Measurements from ENCODE around the gene SLFNL1.

SLFNL1 gene

DNA sequence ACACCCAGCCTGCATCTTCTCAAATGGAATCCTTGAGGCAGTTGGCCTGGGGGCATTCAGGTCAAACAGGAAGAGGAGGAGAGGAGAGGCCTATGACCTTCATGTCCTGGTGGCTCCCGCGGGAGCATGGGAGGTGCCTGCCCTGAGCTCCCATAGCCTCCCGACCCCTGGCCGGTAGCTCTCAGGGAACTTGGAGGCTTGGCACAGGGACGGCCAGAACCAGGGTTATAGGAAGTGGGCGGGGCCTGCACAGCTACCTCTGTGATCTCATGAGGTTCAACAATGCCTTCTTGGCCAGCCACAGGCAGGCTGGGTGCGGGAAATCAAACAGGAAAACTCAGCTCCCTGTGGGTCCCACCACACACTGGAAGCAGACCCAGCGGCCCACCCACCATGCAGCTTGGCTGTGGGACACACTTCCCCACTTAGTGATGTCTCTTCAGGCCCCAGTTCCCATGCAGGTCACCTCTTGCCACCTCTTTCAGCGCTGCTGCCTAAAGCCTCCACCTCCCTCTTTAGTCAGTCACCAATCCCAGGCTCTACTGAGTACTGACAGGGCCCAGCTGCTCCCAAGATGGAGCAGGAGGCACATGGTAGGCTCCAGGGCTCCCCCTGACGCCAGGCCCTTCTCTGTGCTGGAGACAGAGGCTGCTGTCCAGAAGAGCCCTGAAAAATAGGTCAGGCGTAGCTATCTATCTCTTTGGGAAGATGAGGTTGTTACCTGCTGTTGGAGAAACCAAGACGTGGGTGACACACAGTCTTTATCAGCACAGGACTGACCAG lies at the start of gene SLFNL1:
SLFNL1 (minus strand) TSS at position 200 of the 783 bp plus-strand sequence. CDS start 1,065 bp downstream, outside the sequence.
- no peaks in the 10 kb centered on the region for H3K27me3 Mint-ChIP-seq
- DNase-seq (ENCODE audit: low spot score in 2 of 2) = no peak
- peaks cover 23% of the 10 kb centered on the region for H3K36me3 Mint-ChIP-seq (ENCODE audit: insufficient read depth)
- peak within 1 kb of the TSS; percentile 90 for H3K27ac Mint-ChIP-seq (ENCODE audit: low read depth)
- no peak for ATAC-seq (replicated peaks; ENCODE audit: extremely low read depth, poor library complexity, severe bottlenecking)
- no peaks in the 10 kb centered on the region for H3K9me3 Mint-ChIP-seq
- peaks cover 13% of the 10 kb centered on the region for H3K4me1 Mint-ChIP-seq
- H3K4me3 Mint-ChIP-seq = no peak within 1 kb of the TSS

GRCh38 chr1:41056907-41057306 lies 35.4 kb upstream of the SLFNL1 start:
- DNase-seq (ENCODE audit: low spot score in 2 of 2) (no peak), ATAC-seq (replicated peaks; ENCODE audit: extremely low read depth, poor library complexity, severe bottlenecking) (no peak)
- no peak overlapping the region for H3K27ac Mint-ChIP-seq (ENCODE audit: low read depth)
- H3K36me3 Mint-ChIP-seq (ENCODE audit: insufficient read depth) = peaks cover 16% of the 10 kb centered on the region
- no peaks in the 10 kb centered on the region for H3K4me1 Mint-ChIP-seq
- no peaks in the 10 kb centered on the region for H3K9me3 Mint-ChIP-seq
- no peaks in the 10 kb centered on the region for H3K27me3 Mint-ChIP-seq
- no peak overlapping the region for H3K4me3 Mint-ChIP-seq

DNA sequence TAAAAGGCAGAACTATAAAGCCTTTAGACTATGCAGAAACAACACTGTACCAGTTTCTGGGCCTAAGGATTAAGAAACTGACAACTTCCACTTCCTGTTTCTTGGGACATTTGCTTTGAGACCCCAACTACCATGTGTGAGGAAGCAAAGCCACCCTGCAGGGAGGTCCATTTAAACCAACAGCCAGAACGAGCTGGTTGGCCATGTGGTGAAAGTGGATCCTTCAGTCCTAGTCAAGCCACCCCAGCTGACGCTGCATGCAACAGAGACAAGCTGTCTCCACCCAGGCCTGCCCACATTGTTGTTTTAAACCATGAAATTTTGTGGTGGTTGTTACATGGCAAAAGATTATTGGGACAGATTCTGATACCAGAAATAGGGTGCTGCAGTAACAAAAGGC lies 31.8 kb upstream of the SLFNL1 start:
- Mint-ChIP-seq H3K36me3 (ENCODE audit: insufficient read depth) (peaks cover 10% of the 10 kb centered on the region), H3K9me3 (no peaks in the 10 kb centered on the region), H3K27ac (ENCODE audit: low read depth) (no peak overlapping the region), H3K27me3 (no peaks in the 10 kb centered on the region), H3K4me3 (no peak overlapping the region), H3K4me1 (no peaks in the 10 kb centered on the region)
- DNase-seq (ENCODE audit: low spot score in 2 of 2) (no peak), ATAC-seq (replicated peaks; ENCODE audit: extremely low read depth, poor library complexity, severe bottlenecking) (no peak)

DNA sequence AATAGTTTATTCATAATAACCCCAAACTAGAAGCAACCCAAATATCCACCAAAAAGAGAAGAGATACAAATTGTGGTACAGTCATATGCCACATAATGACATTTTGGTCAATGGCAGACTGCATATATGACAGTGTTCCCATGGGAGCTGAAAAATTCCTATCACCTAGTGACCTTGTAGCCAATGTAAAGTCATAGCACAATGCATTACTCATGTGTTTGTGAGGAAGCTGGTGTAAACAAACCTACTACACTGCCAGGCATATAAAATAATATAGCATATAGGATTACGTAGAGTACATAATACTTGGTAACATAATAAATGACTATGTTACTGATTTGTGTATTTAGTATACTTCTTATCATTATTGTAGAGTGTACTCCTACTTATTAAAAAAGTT lies 29.5 kb upstream of the SLFNL1 start:
- no peaks in the 10 kb centered on the region for H3K27me3 Mint-ChIP-seq
- no peak overlapping the region for H3K27ac Mint-ChIP-seq (ENCODE audit: low read depth)
- ATAC-seq (replicated peaks; ENCODE audit: extremely low read depth, poor library complexity, severe bottlenecking) = no peak
- no peak overlapping the region for H3K4me3 Mint-ChIP-seq
- H3K36me3 Mint-ChIP-seq (ENCODE audit: insufficient read depth) = peaks cover 12% of the 10 kb centered on the region
- H3K9me3 Mint-ChIP-seq = no peaks in the 10 kb centered on the region
- H3K4me1 Mint-ChIP-seq = no peaks in the 10 kb centered on the region
- DNase-seq (ENCODE audit: low spot score in 2 of 2) = no peak

- peaks cover 5% of the 10 kb centered on the region for H3K36me3 Mint-ChIP-seq (ENCODE audit: insufficient read depth)
- no peaks in the 10 kb centered on the region for H3K9me3 Mint-ChIP-seq
- H3K4me3 Mint-ChIP-seq = no peak overlapping the region
- ATAC-seq (replicated peaks; ENCODE audit: extremely low read depth, poor library complexity, severe bottlenecking) (no peak), DNase-seq (ENCODE audit: low spot score in 2 of 2) (no peak)
- H3K27ac Mint-ChIP-seq (ENCODE audit: low read depth) = no peak overlapping the region
- no peaks in the 10 kb centered on the region for H3K4me1 Mint-ChIP-seq
- H3K27me3 Mint-ChIP-seq = no peaks in the 10 kb centered on the region
These were observed 27.0 kb upstream of the SLFNL1 start for GRCh38 chr1:41048540-41048939.

DNA sequence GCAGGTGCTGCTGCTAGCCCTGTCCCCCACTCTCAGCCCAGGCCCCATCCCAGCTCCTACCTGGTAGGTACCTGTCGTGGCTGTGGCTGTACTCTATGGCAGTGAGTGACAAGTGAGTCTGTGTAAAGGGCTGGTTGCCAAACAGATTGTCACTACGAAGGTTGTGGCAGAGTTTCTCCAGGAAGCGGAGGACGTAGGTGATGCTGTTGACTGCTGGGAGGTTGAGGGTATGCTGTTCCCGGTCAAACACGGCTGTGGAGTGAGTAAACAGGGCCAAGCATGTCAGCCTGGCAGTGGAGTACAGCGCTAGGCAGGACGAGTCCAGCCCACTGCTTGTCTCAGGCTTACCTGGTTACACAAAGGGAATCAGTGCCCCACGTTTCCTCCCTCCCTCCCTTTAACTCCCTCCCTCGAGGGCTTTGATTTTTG lies 24.8 kb upstream of the SLFNL1 start:
- ATAC-seq (replicated peaks; ENCODE audit: extremely low read depth, poor library complexity, severe bottlenecking) = no peak
- H3K9me3 Mint-ChIP-seq = no peaks in the 10 kb centered on the region
- no peaks in the 10 kb centered on the region for H3K4me1 Mint-ChIP-seq
- no peak overlapping the region for H3K4me3 Mint-ChIP-seq
- no peak overlapping the region for H3K27ac Mint-ChIP-seq (ENCODE audit: low read depth)
- DNase-seq (ENCODE audit: low spot score in 2 of 2) = no peak
- H3K36me3 Mint-ChIP-seq (ENCODE audit: insufficient read depth) = peaks cover 4% of the 10 kb centered on the region
- no peaks in the 10 kb centered on the region for H3K27me3 Mint-ChIP-seq

DNA sequence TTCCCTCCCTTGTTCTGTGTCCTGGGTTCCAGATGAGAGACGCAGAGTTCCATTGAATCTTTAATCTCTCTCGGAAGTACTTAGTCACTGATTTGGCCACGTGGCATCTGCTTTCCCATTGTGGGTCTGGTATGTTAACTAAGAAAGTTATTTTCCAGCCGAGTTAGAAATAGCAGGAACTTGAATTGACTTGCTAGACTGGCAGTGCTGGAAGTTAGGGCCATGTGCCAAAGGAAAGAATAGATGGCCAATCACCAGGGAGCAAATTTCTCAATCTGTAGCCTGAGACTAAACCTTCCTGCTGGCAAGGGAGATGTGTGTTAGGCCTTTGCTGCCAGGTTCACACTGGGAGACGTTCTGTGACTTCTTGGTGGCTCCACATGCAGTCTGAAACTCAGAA lies 24.2 kb upstream of the SLFNL1 start:
- H3K9me3 Mint-ChIP-seq = no peaks in the 10 kb centered on the region
- peaks cover 4% of the 10 kb centered on the region for H3K36me3 Mint-ChIP-seq (ENCODE audit: insufficient read depth)
- no peak overlapping the region for H3K27ac Mint-ChIP-seq (ENCODE audit: low read depth)
- H3K27me3 Mint-ChIP-seq = no peaks in the 10 kb centered on the region
- ATAC-seq (replicated peaks; ENCODE audit: extremely low read depth, poor library complexity, severe bottlenecking) = no peak
- H3K4me3 Mint-ChIP-seq = no peak overlapping the region
- DNase-seq (ENCODE audit: low spot score in 2 of 2) = no peak
- H3K4me1 Mint-ChIP-seq = no peaks in the 10 kb centered on the region

- ATAC-seq (replicated peaks; ENCODE audit: extremely low read depth, poor library complexity, severe bottlenecking) (no peak), DNase-seq (ENCODE audit: low spot score in 2 of 2) (no peak)
- no peaks in the 10 kb centered on the region for H3K9me3 Mint-ChIP-seq
- H3K27me3 Mint-ChIP-seq = no peaks in the 10 kb centered on the region
- peaks cover 4% of the 10 kb centered on the region for H3K36me3 Mint-ChIP-seq (ENCODE audit: insufficient read depth)
- H3K27ac Mint-ChIP-seq (ENCODE audit: low read depth) = no peak overlapping the region
- H3K4me1 Mint-ChIP-seq = no peaks in the 10 kb centered on the region
- no peak overlapping the region for H3K4me3 Mint-ChIP-seq
These were observed 22.7 kb upstream of the SLFNL1 start for GRCh38 chr1:41044187-41044586.

DNA sequence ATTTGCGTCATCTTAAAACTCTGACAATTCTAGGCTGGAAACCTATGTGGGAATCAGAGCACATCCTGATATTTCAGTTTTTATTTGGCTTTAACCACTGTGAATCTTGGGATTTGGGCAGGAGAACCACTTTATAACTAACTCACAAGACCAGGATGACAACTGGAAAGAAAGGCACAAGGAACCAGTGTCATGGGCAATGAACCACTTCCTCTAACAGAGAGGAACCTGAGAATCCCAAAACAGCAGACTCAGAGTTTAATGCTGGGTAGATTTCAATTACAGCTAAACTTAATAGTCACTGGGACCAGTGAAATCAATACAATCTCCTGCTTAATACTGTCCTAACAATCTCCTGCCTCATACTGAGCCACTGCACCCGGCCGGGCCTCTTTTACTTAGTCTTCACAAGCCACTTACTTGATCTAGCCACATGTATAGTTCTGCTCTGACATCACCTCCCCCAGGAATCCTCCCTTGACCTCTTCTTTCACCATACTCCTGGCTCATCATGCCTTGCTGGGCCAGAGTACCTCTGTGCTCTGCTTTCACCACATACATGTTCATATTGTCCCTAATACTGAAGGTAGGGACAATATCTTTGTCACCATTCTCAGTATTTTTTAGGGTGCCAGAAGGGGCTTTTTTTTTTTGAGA lies 20.2 kb upstream of the SLFNL1 start:
- Mint-ChIP-seq H3K4me1 (no peaks in the 10 kb centered on the region), H3K4me3 (no peak overlapping the region), H3K27me3 (no peaks in the 10 kb centered on the region), H3K9me3 (no peaks in the 10 kb centered on the region), H3K27ac (ENCODE audit: low read depth) (no peak overlapping the region), H3K36me3 (ENCODE audit: insufficient read depth) (peaks cover 6% of the 10 kb centered on the region)
- no peak for ATAC-seq (replicated peaks; ENCODE audit: extremely low read depth, poor library complexity, severe bottlenecking)
- DNase-seq (ENCODE audit: low spot score in 2 of 2) = no peak

GRCh38 chr1:41038110-41038509 lies 16.6 kb upstream of the SLFNL1 start:
- no peaks in the 10 kb centered on the region for H3K4me1 Mint-ChIP-seq
- no peak for DNase-seq (ENCODE audit: low spot score in 2 of 2)
- no peak for ATAC-seq (replicated peaks; ENCODE audit: extremely low read depth, poor library complexity, severe bottlenecking)
- no peaks in the 10 kb centered on the region for H3K9me3 Mint-ChIP-seq
- H3K27ac Mint-ChIP-seq (ENCODE audit: low read depth) = no peak overlapping the region
- H3K4me3 Mint-ChIP-seq = no peak overlapping the region
- peaks cover 6% of the 10 kb centered on the region for H3K36me3 Mint-ChIP-seq (ENCODE audit: insufficient read depth)
- H3K27me3 Mint-ChIP-seq = no peaks in the 10 kb centered on the region

- DNase-seq (ENCODE audit: low spot score in 2 of 2) = no peak
- Mint-ChIP-seq H3K9me3 (peaks cover 2% of the 10 kb centered on the region), H3K27ac (ENCODE audit: low read depth) (no peak overlapping the region), H3K4me1 (no peaks in the 10 kb centered on the region), H3K4me3 (no peak overlapping the region), H3K36me3 (ENCODE audit: insufficient read depth) (peaks cover 6% of the 10 kb centered on the region), H3K27me3 (no peaks in the 10 kb centered on the region)
- ATAC-seq (replicated peaks; ENCODE audit: extremely low read depth, poor library complexity, severe bottlenecking) = no peak
These were observed 15.8 kb upstream of the SLFNL1 start for GRCh38 chr1:41037116-41037903.

GRCh38 chr1:41033272-41033671 lies 11.7 kb upstream of the SLFNL1 start:
- H3K4me1 Mint-ChIP-seq = no peaks in the 10 kb centered on the region
- no peak overlapping the region for H3K27ac Mint-ChIP-seq (ENCODE audit: low read depth)
- no peak for DNase-seq (ENCODE audit: low spot score in 2 of 2)
- ATAC-seq (replicated peaks; ENCODE audit: extremely low read depth, poor library complexity, severe bottlenecking) = no peak
- peaks cover 5% of the 10 kb centered on the region for H3K9me3 Mint-ChIP-seq
- no peak overlapping the region for H3K4me3 Mint-ChIP-seq
- no peaks in the 10 kb centered on the region for H3K27me3 Mint-ChIP-seq
- H3K36me3 Mint-ChIP-seq (ENCODE audit: insufficient read depth) = peaks cover 3% of the 10 kb centered on the region

Measured in central memory CD8-positive, alpha-beta T cell (primary cell).